ENCODE measurements around the gene NFATC1. TPM values are rescaled to one million over a fixed set of nuclear protein-coding genes. Genes with fewer than 3 reads are reported as not detected.
A peak's percentile ranks its signal among the peaks of the same experiment; 100 is the strongest.

The NFATC1 gene
- total and polyA plus RNA-seq, 4 donors, result 4.6 to 8.0 (median 6.8) TPM

DNA sequence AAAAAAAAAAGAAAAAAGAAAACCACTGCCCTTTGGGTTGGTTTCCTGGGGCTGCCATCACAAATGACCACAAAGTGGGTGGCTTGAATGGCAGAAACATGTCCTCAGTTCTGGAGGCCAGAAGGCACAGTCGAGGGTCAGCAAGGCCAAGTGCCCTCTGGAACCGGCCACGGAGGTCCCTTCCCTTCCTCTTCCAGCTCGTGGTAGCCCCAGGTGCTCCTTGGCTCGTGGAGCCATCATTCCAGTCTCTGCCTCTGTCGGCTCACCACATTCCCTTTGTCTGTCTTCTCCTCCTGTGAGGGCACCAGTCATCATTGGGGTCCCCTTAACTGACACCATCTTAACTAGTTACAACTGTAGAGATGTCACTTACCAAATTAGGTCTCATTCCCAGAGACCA lies 8.5 kb upstream of the NFATC1 start:
- peaks cover 20% of the 10 kb centered on the region for H3K27me3 ChIP-seq (ENCODE audit: control insufficient read depth, insufficient read depth, low read length)
- H3K4me3 ChIP-seq (ENCODE audit: low read depth, low read length), result no peak overlapping the region
- WGBS (ENCODE audit: insufficient coverage), result 79% methylated on average over 6 of the region's 6 CpGs
- DNase-seq (ENCODE audit: low read depth in 4 of 6, low spot score in 6 of 6), result no peak
- no peak overlapping the region for H3K27ac ChIP-seq (ENCODE audit: low read depth, low read length)
- H3K36me3 ChIP-seq (ENCODE audit: control insufficient read depth, insufficient read depth, low read length), result peaks cover 8% of the 10 kb centered on the region
- no peaks in the 10 kb centered on the region for H3K9me3 ChIP-seq (ENCODE audit: control insufficient read depth, insufficient read depth, low read length)
- H3K4me1 ChIP-seq (ENCODE audit: control insufficient read depth, insufficient read depth, low read length), result peaks cover 12% of the 10 kb centered on the region

DNA sequence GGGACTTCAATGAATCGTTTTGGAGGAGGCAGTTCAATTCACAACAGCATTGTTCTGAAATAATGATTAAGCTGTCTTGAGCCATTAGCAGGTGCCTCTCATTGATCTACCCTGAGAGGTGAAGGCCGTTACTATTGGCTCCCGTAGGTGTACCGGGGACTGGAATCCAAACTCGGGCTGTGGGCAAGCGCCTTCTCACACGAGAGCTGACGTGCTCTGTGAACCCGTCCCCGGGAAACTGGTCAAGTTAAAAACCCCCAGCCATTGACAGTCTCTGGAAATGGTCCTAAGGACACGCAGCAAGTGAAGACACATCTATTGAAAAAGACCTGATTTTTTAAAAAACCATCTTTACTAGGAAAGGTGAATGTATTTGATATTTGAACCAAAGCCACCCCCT lies 8.1 kb upstream of the NFATC1 start:
- H3K27ac ChIP-seq (ENCODE audit: low read depth, low read length), result no peak overlapping the region
- peaks cover 12% of the 10 kb centered on the region for H3K4me1 ChIP-seq (ENCODE audit: control insufficient read depth, insufficient read depth, low read length)
- peaks cover 7% of the 10 kb centered on the region for H3K36me3 ChIP-seq (ENCODE audit: control insufficient read depth, insufficient read depth, low read length)
- H3K9me3 ChIP-seq (ENCODE audit: control insufficient read depth, insufficient read depth, low read length), result no peaks in the 10 kb centered on the region
- H3K27me3 ChIP-seq (ENCODE audit: control insufficient read depth, insufficient read depth, low read length), result peaks cover 24% of the 10 kb centered on the region
- DNase-seq (ENCODE audit: low read depth in 4 of 6, low spot score in 6 of 6), result no peak
- H3K4me3 ChIP-seq (ENCODE audit: low read depth, low read length), result no peak overlapping the region
- 72% methylated on average over 7 of the region's 11 CpGs for WGBS (ENCODE audit: insufficient coverage)

DNA sequence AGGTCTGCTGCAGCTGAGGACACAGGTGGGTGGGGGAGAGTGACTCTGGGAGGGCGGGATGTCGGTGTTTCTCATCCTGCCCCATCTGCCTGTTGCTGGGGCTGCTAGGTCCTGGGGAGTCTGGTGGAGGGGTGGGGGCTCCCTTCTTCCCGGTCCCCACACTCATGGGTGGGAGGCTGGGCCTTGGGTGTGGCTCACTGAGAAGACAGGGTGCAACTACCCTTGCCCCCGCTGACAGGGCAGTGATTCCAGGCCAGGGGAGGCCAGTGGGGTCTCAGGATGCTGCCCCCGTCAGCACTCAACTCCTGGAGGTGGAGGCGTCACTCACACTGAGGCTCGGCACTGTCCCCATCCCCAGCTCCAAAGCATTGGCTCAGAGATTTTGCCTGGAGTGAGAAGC lies 7.7 kb upstream of the NFATC1 start:
- Histone ChIP-seq H3K27ac (ENCODE audit: low read depth, low read length) (no peak overlapping the region), H3K27me3 (ENCODE audit: control insufficient read depth, insufficient read depth, low read length) (peaks cover 28% of the 10 kb centered on the region), H3K36me3 (ENCODE audit: control insufficient read depth, insufficient read depth, low read length) (peaks cover 6% of the 10 kb centered on the region), H3K9me3 (ENCODE audit: control insufficient read depth, insufficient read depth, low read length) (no peaks in the 10 kb centered on the region), H3K4me1 (ENCODE audit: control insufficient read depth, insufficient read depth, low read length) (peaks cover 15% of the 10 kb centered on the region), H3K4me3 (ENCODE audit: low read depth, low read length) (no peak overlapping the region)
- 74% methylated on average over 3 of the region's 7 CpGs for WGBS (ENCODE audit: insufficient coverage)
- DNase-seq (ENCODE audit: low read depth in 4 of 6, low spot score in 6 of 6), result no peak

DNA sequence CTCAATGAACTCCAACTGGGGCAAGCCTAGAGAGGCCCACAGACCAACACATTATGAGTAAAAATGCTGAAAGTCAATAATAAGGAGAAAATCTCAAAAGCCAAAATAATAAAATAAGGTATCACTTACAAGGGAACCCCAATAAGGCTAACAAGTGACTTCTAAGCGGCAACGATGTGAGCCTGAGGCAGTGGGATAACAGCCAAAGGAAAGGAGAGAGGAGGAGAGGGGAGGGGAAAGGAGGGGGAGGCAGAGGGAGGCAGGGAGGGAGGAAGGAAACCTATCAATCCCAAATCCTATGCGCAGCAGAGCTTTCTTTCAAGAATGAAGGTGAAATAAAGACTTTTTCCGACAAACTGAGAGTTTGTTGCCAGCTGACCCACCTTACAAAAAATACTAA lies 6.0 kb upstream of the NFATC1 start:
- Histone ChIP-seq H3K27me3 (ENCODE audit: control insufficient read depth, insufficient read depth, low read length) (peaks cover 37% of the 10 kb centered on the region), H3K4me1 (ENCODE audit: control insufficient read depth, insufficient read depth, low read length) (peaks cover 28% of the 10 kb centered on the region), H3K36me3 (ENCODE audit: control insufficient read depth, insufficient read depth, low read length) (peaks cover 2% of the 10 kb centered on the region), H3K27ac (ENCODE audit: low read depth, low read length) (no peak overlapping the region), H3K4me3 (ENCODE audit: low read depth, low read length) (no peak overlapping the region), H3K9me3 (ENCODE audit: control insufficient read depth, insufficient read depth, low read length) (no peaks in the 10 kb centered on the region)
- DNase-seq (ENCODE audit: low read depth in 4 of 6, low spot score in 6 of 6), result no peak
- no CpG with 5 or more reads among the region's 4 CpGs for WGBS (ENCODE audit: insufficient coverage)

DNA sequence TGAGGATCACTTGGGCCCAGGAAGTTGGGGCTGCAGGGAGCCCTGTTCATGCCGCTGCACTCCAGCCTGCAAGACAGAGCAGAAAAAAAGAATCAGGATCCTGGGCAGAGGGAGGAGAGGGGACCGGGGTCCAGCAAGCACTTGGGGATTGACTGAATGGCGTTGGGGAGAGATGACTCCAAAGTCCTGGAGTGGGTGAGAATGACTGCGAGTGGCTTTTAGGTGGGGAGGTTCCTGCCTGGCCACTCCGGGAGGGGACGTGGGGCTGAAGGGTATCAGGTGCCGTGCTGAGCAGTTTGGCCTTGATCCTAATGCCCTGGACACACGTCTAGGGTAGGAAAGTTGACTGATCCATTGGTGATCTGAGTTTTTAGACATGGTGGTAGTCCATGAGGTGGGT lies 3.5 kb upstream of the NFATC1 start:
- DNase-seq (ENCODE audit: low read depth in 4 of 6, low spot score in 6 of 6), result no peak
- WGBS (ENCODE audit: insufficient coverage), result 73% methylated on average over 8 of the region's 8 CpGs
- no peak overlapping the region for H3K27ac ChIP-seq (ENCODE audit: low read depth, low read length)
- no peaks in the 10 kb centered on the region for H3K9me3 ChIP-seq (ENCODE audit: control insufficient read depth, insufficient read depth, low read length)
- H3K4me1 ChIP-seq (ENCODE audit: control insufficient read depth, insufficient read depth, low read length), result peaks cover 29% of the 10 kb centered on the region
- H3K27me3 ChIP-seq (ENCODE audit: control insufficient read depth, insufficient read depth, low read length), result peaks cover 49% of the 10 kb centered on the region
- H3K4me3 ChIP-seq (ENCODE audit: low read depth, low read length), result no peak overlapping the region
- H3K36me3 ChIP-seq (ENCODE audit: control insufficient read depth, insufficient read depth, low read length), result no peaks in the 10 kb centered on the region

DNA sequence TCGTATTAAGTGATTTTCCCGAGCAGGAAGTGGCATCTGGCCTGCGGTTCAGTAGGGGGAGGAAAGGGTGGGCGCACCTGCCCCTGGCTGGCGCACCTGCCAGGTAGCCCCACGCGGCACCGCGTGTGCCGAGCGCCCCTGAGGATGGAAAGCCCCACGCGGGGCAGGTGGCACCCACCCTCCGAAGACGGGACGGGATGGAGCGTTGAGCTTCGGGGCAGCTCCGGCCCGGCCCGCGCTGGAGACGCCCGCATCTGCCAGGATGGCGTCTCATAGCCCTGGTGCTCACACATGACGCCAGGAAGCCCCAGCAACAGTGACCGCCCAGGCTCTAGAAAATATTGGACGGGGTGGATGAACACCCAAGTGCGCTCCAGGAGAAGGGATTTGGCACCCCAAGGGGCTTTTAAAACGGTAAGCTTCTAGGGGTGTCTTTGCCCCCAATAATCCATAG lies 2.5 kb upstream of the NFATC1 start:
- Histone ChIP-seq H3K36me3 (ENCODE audit: control insufficient read depth, insufficient read depth, low read length) (no peaks in the 10 kb centered on the region), H3K9me3 (ENCODE audit: control insufficient read depth, insufficient read depth, low read length) (no peaks in the 10 kb centered on the region), H3K27me3 (ENCODE audit: control insufficient read depth, insufficient read depth, low read length) (peaks cover 56% of the 10 kb centered on the region), H3K27ac (ENCODE audit: low read depth, low read length) (peak overlapping the region; percentile 67), H3K4me1 (ENCODE audit: control insufficient read depth, insufficient read depth, low read length) (peaks cover 38% of the 10 kb centered on the region), H3K4me3 (ENCODE audit: low read depth, low read length) (no peak overlapping the region)
- DNase-seq (ENCODE audit: low read depth in 4 of 6, low spot score in 6 of 6), result peak in 1 of 6 donors; percentile 22
- WGBS (ENCODE audit: insufficient coverage), result 7% methylated on average over 30 of the region's 30 CpGs

DNA sequence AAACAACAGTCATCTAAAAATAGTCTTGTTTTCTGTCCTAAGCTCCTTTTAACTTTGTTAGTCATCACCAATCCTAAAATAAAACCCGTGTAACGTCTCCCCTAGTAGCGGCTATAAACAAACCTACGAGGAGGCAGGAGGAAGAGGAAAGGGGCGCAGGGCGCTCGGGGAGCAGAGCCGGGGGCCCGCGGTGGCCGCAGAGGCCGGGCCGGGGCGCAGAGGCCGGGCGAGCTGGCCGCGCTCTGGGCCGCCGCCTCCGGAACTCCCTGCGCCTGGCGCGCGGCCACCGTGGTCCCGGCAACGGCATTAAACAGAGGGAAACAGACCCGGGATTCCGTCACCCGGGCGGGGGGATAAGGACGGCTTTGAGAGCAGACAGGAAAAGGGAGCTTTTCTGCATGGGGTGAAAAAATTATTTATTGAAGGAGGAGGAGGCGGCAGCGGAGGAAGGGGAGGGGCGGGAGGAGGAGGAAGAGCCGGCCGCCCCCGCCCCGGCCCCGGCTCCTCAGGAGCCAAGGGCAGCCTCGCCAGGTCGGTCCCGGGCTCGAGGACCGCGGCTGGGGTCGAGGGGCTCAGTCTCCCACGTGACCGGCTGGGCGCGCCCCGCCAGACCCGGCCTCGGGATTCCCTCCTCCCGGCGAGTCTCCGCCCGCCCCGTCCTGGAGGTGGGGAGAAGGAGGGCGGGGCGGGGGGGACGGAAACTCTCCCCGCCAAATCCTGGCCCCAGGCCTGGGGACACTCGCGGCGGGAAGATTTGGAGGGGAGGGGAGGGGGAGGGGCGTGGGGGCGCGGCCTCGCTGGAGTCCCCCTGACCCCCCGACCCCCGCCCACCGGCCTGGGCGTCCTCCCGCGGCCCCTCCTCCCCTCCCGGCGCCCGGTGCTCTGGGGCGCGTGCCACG lies 1.8 kb upstream of the NFATC1 start:
- Histone ChIP-seq H3K4me1 (ENCODE audit: control insufficient read depth, insufficient read depth, low read length) (peaks cover 42% of the 10 kb centered on the region), H3K9me3 (ENCODE audit: control insufficient read depth, insufficient read depth, low read length) (no peaks in the 10 kb centered on the region), H3K27me3 (ENCODE audit: control insufficient read depth, insufficient read depth, low read length) (peaks cover 56% of the 10 kb centered on the region), H3K4me3 (ENCODE audit: low read depth, low read length) (peak overlapping the region; percentile 21), H3K36me3 (ENCODE audit: control insufficient read depth, insufficient read depth, low read length) (no peaks in the 10 kb centered on the region), H3K27ac (ENCODE audit: low read depth, low read length) (peak overlapping the region; percentile 75)
- under 1% methylated on average over 64 of the region's 83 CpGs for WGBS (ENCODE audit: insufficient coverage)
- DNase-seq (ENCODE audit: low read depth in 4 of 6, low spot score in 6 of 6), result peak in 3 of 6 donors; percentile 71 to 94 (median 87)

DNA sequence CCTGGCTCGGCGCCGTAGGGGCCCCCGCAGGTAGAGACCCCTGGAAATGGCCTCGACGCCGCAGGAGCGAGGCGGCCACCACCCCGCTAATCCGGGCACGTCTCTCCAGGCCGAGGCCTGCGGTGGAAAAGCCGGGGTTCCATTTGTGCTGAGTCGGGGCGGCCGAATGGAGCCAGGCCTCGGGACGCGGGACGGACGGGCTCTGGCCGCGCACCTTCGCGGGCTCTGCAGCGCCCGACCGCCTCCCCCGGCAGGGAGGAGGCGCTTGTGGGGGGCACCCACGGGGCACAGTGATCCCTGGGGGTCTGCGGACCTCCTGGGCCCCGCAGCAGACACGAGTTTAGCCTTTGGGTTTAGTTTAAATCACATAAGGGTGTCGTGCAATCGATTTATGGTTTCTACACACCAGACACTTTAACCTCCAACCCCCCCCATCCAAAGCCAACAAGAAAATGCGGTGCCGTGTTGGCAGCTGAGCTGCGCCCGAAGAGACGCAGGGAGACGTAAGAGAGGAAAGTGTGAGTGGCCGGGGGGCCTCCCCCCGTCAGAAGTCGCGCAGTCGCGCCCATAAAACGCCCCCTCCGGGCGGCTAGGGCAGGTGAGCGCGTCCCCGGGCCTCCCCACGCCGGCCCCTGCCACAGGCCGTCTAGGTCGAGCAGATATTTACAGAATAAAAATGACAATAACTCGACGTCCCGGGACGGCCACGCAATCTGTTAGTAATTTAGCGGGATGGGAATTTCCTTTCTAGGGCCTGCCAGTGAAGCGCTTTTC lies 1.0 kb upstream of the NFATC1 start:
- DNase-seq (ENCODE audit: low read depth in 4 of 6, low spot score in 6 of 6), result peak in 2 of 6 donors; percentile 39 to 71
- Histone ChIP-seq H3K4me1 (ENCODE audit: control insufficient read depth, insufficient read depth, low read length) (peaks cover 49% of the 10 kb centered on the region), H3K9me3 (ENCODE audit: control insufficient read depth, insufficient read depth, low read length) (no peaks in the 10 kb centered on the region), H3K36me3 (ENCODE audit: control insufficient read depth, insufficient read depth, low read length) (no peaks in the 10 kb centered on the region), H3K27me3 (ENCODE audit: control insufficient read depth, insufficient read depth, low read length) (peaks cover 56% of the 10 kb centered on the region), H3K4me3 (ENCODE audit: low read depth, low read length) (peak overlapping the region; percentile 16), H3K27ac (ENCODE audit: low read depth, low read length) (peak overlapping the region; percentile 75)
- under 1% methylated on average over 51 of the region's 67 CpGs for WGBS (ENCODE audit: insufficient coverage)

DNA sequence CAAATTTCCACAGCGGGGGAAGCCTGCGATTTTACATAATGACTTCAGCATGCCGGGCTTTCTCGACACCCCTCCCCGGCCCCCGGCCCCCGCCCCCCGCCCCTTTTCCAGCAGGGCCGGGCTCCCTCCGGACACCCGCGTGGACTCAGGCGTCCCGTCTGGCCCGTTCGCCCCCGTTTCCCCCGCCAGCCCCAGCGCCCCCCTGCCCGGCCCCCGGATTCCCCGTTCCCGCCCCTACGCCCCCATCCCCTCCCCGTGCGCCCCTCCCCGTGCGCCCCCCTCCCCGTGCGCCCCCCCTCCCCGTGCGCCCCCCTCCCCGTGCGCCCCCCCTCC lies 456 bp upstream of the NFATC1 start:
- Histone ChIP-seq H3K4me3 (ENCODE audit: low read depth, low read length) (peak overlapping the region; percentile 16), H3K4me1 (ENCODE audit: control insufficient read depth, insufficient read depth, low read length) (peaks cover 51% of the 10 kb centered on the region), H3K9me3 (ENCODE audit: control insufficient read depth, insufficient read depth, low read length) (no peaks in the 10 kb centered on the region), H3K27ac (ENCODE audit: low read depth, low read length) (peak overlapping the region; percentile 75), H3K36me3 (ENCODE audit: control insufficient read depth, insufficient read depth, low read length) (no peaks in the 10 kb centered on the region), H3K27me3 (ENCODE audit: control insufficient read depth, insufficient read depth, low read length) (peaks cover 56% of the 10 kb centered on the region)
- DNase-seq (ENCODE audit: low read depth in 4 of 6, low spot score in 6 of 6), result no peak
- WGBS (ENCODE audit: insufficient coverage), result 0% methylated on average over 4 of the region's 34 CpGs

Data from spinal cord (tissue), 10 donors.